CD4-positive, alpha-beta T cell treated with Interleukin-21 for 1 hour (primary cell): ENCODE data around the gene PSORS1C2.

ENCODE experiments used
- DNase-seq: peaks from one replicate; pipeline ENCODE4 v3.0.0-alpha.2; 2020

PSORS1C2 gene

GRCh38 chr6:31112478-31112877, 26.4 kb downstream of the PSORS1C2 start, which contains the start of gene C6orf15:
Gene C6orf15, minus strand, starts transcription at chr6:31112575. Its CDS starts 20 bp downstream, at chr6:31112555.
- DNase-seq = no peak

- DNase-seq = no peak
These were observed 27.2 kb downstream of the PSORS1C2 start for GRCh38 chr6:31111712-31112111.

- DNase-seq = no peak
These were observed 27.9 kb downstream of the PSORS1C2 start for GRCh38 chr6:31110825-31111582.

GRCh38 chr6:31107052-31107451, 31.8 kb downstream of the PSORS1C2 start:
- DNase-seq = no peak

- no peak for DNase-seq
These were observed 35.7 kb downstream of the PSORS1C2 start for GRCh38 chr6:31103136-31103535.

GRCh38 chr6:31098449-31098938, 40.4 kb downstream of the PSORS1C2 start:
- no peak for DNase-seq

- DNase-seq = no peak
These were observed 42.2 kb downstream of the PSORS1C2 start for GRCh38 chr6:31096656-31097055.

- no peak for DNase-seq
These were observed 42.7 kb downstream of the PSORS1C2 start for GRCh38 chr6:31096215-31096614.

- peak; percentile 45 for DNase-seq
These were observed 44.4 kb downstream of the PSORS1C2 start for GRCh38 chr6:31094389-31094881.

- no peak for DNase-seq
These were observed 45.9 kb downstream of the PSORS1C2 start for GRCh38 chr6:31092769-31093505.

GRCh38 chr6:31092238-31092637, 46.6 kb downstream of the PSORS1C2 start:
- no peak for DNase-seq

- no peak for DNase-seq
These were observed 47.2 kb downstream of the PSORS1C2 start for GRCh38 chr6:31091680-31092079.

- DNase-seq = no peak
These were observed 47.9 kb downstream of the PSORS1C2 start for GRCh38 chr6:31090973-31091364.

- DNase-seq = no peak
These were observed 48.4 kb downstream of the PSORS1C2 start for GRCh38 chr6:31090275-31090972.
